Right atrium auricular region (tissue), 2 donors: ENCODE measurements around the gene ZNF516. TPM values are rescaled to one million over a fixed set of nuclear protein-coding genes. Genes with fewer than 3 reads are reported as not detected.
A peak's percentile ranks its signal among the peaks of the same experiment; 100 is the strongest.

ENCODE experiments used
- DNase-seq: peaks from one replicate; pipeline ENCODE4 v3.0.0-alpha.2; 2019; ENCODE audit warnings: low spot score
- H3K27ac ChIP-seq, 2 donors: fragments of 200-600 bp; sonication (generic); 1 replicate in 1 of 2; 2 replicates in 1 of 2; pipeline ENCODE4 v1.5.1; 2016 to 2019
- H3K27me3 ChIP-seq, 2 donors: fragments of 200-600 bp; sonication (generic); one replicate each; pipeline versions ENCODE4 v1.5.1 to v1.6.0; 2017 to 2019
- H3K36me3 ChIP-seq: fragments of 200-600 bp; sonication (generic); one replicate; pipeline ENCODE4 v1.5.1; 2016
- H3K4me1 ChIP-seq, 2 donors: fragments of 200-600 bp; sonication (generic); one replicate each; pipeline versions ENCODE4 v1.5.1 to v1.6.0; 2017 to 2019
- H3K4me3 ChIP-seq, 2 donors: fragments of 200-600 bp; sonication (generic); 1 replicate in 1 of 2; 2 replicates in 1 of 2; pipeline ENCODE4 v1.5.1; 2017 to 2019; ENCODE audit warnings: mild to moderate bottlenecking in 1 of 2, moderate library complexity in 1 of 2
- H3K9me3 ChIP-seq, 2 donors: fragments of 200-600 bp; sonication (generic); one replicate each; pipeline ENCODE4 v1.5.1; 2019
- CTCF ChIP-seq, 2 donors: fragments of 200-600 bp; sonication (generic); IDR thresholded peaks; one replicate each; pipeline ENCODE4 v1.5.1; 2019; ENCODE audit warnings: antibody characterized with exemption in 2 of 2
- total RNA-seq, 2 donors: library from RNA; depleted of rRNA; stranded (reverse); fragments of >200 nt; gene quantifications; one replicate each; pipeline ENCODE4 v1.1.0, GENCODE V29; 2016

ZNF516 gene
- total RNA-seq, 2 donors from 2014 or later = 11.0 to 14.0 TPM

GRCh38 chr18:76399613-76400391 is 95.2 kb downstream of the ZNF516 start:
- Histone ChIP-seq H3K27me3 (no peaks in the 10 kb centered on the region), H3K36me3 (no peaks in the 10 kb centered on the region), H3K4me1 (peaks cover 0 to 6% of the 10 kb centered on the region in 2 donors), H3K4me3 (no peak overlapping the region), H3K9me3 (no peaks in the 10 kb centered on the region), H3K27ac (no peak overlapping the region)
- no peak for DNase-seq
- no peak for TF ChIP-seq CTCF (IDR thresholded peaks at IDR 0.05)

DNA sequence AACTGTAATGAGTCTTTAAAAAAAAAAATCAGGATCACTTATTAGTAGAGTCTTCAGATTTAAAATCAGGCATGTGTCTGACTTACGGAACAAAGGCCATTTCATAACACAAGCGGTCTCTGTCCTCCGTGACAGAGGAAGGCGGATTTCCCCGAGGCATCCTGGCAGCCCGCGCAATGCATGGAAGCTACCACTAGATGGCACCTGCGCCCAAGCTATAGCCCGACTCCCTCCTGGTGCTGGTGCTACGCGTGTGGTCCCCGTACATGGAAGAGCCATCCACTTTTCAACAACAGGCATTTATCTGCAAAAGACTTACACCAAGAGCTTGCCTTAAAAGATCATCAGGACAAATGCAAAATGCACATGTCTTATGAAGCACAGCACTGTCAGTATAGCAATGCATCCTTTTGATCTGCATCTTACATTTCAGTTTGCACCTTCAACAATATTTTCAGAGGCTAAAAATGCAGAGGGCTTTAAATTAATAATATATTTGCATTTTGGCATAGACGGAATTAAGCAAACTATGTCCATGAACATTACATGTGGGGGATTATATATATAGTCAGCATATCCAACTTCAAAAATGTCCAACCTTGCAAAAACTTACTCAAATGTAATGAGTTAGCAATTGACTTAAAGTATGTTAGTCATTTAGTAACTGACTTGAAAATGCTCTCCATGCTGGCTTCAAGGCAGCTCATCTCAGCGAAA is 96.0 kb downstream of the ZNF516 start:
- peaks cover 0 to 6% of the 10 kb centered on the region in 2 donors for H3K4me1 ChIP-seq
- no peak overlapping the region for H3K4me3 ChIP-seq
- no peaks in the 10 kb centered on the region for H3K36me3 ChIP-seq
- peak; percentile 85 to 98 for TF ChIP-seq CTCF (IDR thresholded peaks at IDR 0.05)
- H3K9me3 ChIP-seq = no peaks in the 10 kb centered on the region
- no peak overlapping the region for H3K27ac ChIP-seq
- DNase-seq = peak; percentile 90
- H3K27me3 ChIP-seq = no peaks in the 10 kb centered on the region

DNA sequence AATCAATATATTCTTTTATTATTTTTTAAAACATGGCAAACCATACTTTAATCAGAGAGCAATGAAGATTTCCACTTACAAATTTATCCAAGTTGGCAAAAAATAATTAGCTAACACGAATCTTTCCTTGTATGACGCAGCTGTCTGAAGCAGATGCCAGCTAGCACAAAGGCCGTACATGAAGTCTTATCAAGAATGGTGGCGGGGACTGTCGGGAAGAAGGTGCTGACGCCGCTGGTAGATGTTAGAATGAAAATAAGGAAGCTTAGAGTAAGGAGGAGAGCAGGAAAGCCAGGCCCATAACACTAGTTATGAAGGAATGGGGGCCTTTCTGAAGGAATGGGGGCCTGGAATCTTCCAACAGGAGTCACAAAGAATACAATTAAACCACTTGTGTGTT is 96.7 kb downstream of the ZNF516 start:
- Histone ChIP-seq H3K4me3 (no peak overlapping the region), H3K4me1 (peaks cover 0 to 6% of the 10 kb centered on the region in 2 donors), H3K27ac (no peak overlapping the region), H3K36me3 (no peaks in the 10 kb centered on the region), H3K27me3 (no peaks in the 10 kb centered on the region), H3K9me3 (no peaks in the 10 kb centered on the region)
- DNase-seq = no peak
- no peak for TF ChIP-seq CTCF (IDR thresholded peaks at IDR 0.05)

- Histone ChIP-seq H3K27me3 (no peaks in the 10 kb centered on the region), H3K9me3 (no peaks in the 10 kb centered on the region), H3K4me1 (peaks cover 0 to 6% of the 10 kb centered on the region in 2 donors), H3K4me3 (no peak overlapping the region), H3K27ac (no peak overlapping the region), H3K36me3 (no peaks in the 10 kb centered on the region)
- DNase-seq = no peak
- TF ChIP-seq CTCF (IDR thresholded peaks at IDR 0.05) = no peak
Measured at GRCh38 chr18:76397631-76398030, 97.4 kb downstream of the ZNF516 start.

GRCh38 chr18:76396792-76397191 is 98.2 kb downstream of the ZNF516 start:
- H3K27ac ChIP-seq = no peak overlapping the region
- no peak for TF ChIP-seq CTCF (IDR thresholded peaks at IDR 0.05)
- peaks cover 0 to 6% of the 10 kb centered on the region in 2 donors for H3K4me1 ChIP-seq
- no peak for DNase-seq
- H3K4me3 ChIP-seq = no peak overlapping the region
- H3K36me3 ChIP-seq = no peaks in the 10 kb centered on the region
- H3K27me3 ChIP-seq = no peaks in the 10 kb centered on the region
- no peaks in the 10 kb centered on the region for H3K9me3 ChIP-seq
